ENCODE measurements around the gene FH.

DNA sequence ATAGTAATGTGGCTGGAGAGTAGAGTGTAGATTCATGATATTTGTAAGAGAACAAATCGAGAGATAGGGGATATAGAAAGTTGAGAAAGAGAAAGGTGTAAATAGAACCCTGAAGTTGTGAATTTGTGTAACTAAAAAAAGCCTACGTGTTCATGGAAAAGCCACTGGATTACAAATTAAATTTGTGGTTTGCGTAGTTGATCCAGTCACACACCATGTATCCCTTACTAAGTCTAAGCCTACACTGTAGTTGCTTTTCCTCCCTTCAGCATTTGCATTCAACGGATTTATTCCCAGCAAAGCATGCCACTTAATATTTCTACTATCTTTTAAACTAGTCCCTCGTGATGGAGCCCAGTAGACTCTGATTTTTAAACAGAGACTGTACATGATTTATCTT is 37.5 kb upstream of the FH start:
- no peak for TF ChIP-seq EZH2 (IDR thresholded peaks at IDR 0.05; ENCODE audit: low read length)
- TF ChIP-seq, protein P1, sequence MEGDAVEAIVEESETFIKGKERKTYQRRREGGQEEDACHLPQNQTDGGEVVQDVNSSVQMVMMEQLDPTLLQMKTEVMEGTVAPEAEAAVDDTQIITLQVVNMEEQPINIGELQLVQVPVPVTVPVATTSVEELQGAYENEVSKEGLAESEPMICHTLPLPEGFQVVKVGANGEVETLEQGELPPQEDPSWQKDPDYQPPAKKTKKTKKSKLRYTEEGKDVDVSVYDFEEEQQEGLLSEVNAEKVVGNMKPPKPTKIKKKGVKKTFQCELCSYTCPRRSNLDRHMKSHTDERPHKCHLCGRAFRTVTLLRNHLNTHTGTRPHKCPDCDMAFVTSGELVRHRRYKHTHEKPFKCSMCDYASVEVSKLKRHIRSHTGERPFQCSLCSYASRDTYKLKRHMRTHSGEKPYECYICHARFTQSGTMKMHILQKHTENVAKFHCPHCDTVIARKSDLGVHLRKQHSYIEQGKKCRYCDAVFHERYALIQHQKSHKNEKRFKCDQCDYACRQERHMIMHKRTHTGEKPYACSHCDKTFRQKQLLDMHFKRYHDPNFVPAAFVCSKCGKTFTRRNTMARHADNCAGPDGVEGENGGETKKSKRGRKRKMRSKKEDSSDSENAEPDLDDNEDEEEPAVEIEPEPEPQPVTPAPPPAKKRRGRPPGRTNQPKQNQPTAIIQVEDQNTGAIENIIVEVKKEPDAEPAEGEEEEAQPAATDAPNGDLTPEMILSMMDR (optimal IDR thresholded peaks at IDR 0.05 in 1 of 3, IDR thresholded peaks at IDR 0.05 in 1 of 3, conservative IDR thresholded peaks at IDR 0.05 in 1 of 3; ENCODE audit: extremely low read depth in 1 of 3, insufficient read depth in 2 of 3, low read length in 3 of 3): no peak

All from keratinocyte (primary cell).